SK-N-SH treated with all-trans-retinoic acid at 6 μM for 48 hours (cell line): Measurements from ENCODE around the gene SAMD3.

ENCODE experiments used
- ATAC-seq: fragments of 200-7000 bp; cut with Tn5 transposase; 3 replicates; pipeline ENCODE4 v1.9.1; 2020; ENCODE audit warnings: mild to moderate bottlenecking, moderate library complexity
- ARNTL ChIP-seq: fragments of 450-650 bp; formaldehyde crosslinking; IDR thresholded peaks from 2 replicates; pipeline ENCODE4 v1.5.0; 2020; ENCODE audit warnings: low read depth, mild to moderate bottlenecking, moderate library complexity, borderline replicate concordance
- BACH2 ChIP-seq: fragments of 250-450 bp; sonication (Bioruptor Pico); IDR thresholded peaks from 2 replicates; pipeline ENCODE4 v1.9.0; 2021; ENCODE audit warnings: mild to moderate bottlenecking, borderline replicate concordance
- CSDC2 ChIP-seq: fragments of 250-450 bp; sonication (Bioruptor Pico); IDR thresholded peaks from 2 replicates; pipeline ENCODE4 v1.5.0; 2020; ENCODE audit warnings: mild to moderate bottlenecking, moderate library complexity
- ESRRG ChIP-seq: fragments of 250-450 bp; sonication (Bioruptor Pico); IDR thresholded peaks from 2 replicates; pipeline ENCODE4 v1.6.1; 2021; ENCODE audit warnings: mild to moderate bottlenecking
- GLIS3 ChIP-seq: fragments of 250-450 bp; sonication (Bioruptor Pico); IDR thresholded peaks from 2 replicates; pipeline ENCODE4 v1.5.0; 2020; ENCODE audit warnings: mild to moderate bottlenecking, moderate library complexity
- ISL1 ChIP-seq: fragments of 250-450 bp; sonication (Bioruptor Pico); IDR thresholded peaks from 2 replicates; pipeline ENCODE4 v2.1.2; 2022; ENCODE audit warnings: mild to moderate bottlenecking, moderate library complexity
- OSR1 ChIP-seq: fragments of 250-450 bp; sonication (Bioruptor Pico); IDR thresholded peaks from 2 replicates; pipeline ENCODE4 v1.8.0; 2022; ENCODE audit warnings: moderate library complexity, mild to moderate bottlenecking, inconsistent platforms
- PPARA ChIP-seq: fragments of 250-450 bp; sonication (Bioruptor Pico); IDR thresholded peaks from 2 replicates; pipeline ENCODE4 v1.5.0; 2020; ENCODE audit warnings: mild to moderate bottlenecking, borderline replicate concordance
- RARB ChIP-seq: fragments of 250-450 bp; sonication (Bioruptor Pico); IDR thresholded peaks from 2 replicates; pipeline ENCODE4 v1.8.0; 2021; ENCODE audit warnings: mild to moderate bottlenecking, moderate library complexity
- SNAI2 ChIP-seq: fragments of 250-450 bp; sonication (Bioruptor Pico); IDR thresholded peaks from 2 replicates; pipeline ENCODE4 v1.5.0; 2020; ENCODE audit warnings: mild to moderate bottlenecking, moderate library complexity
- TCF4 ChIP-seq: fragments of 250-450 bp; sonication (Bioruptor Pico); IDR thresholded peaks from 2 replicates; pipeline ENCODE4 v1.8.0; 2021; ENCODE audit warnings: mild to moderate bottlenecking, moderate library complexity, borderline replicate concordance
- TSHZ2 ChIP-seq: fragments of 250-450 bp; sonication (Bioruptor Pico); IDR thresholded peaks from 2 replicates; pipeline ENCODE4 v1.5.0; 2020; ENCODE audit warnings: mild to moderate bottlenecking, moderate library complexity
- ZC3H10 ChIP-seq: fragments of 250-450 bp; sonication (Bioruptor Pico); IDR thresholded peaks from 2 replicates; pipeline ENCODE4 v1.5.1; 2021; ENCODE audit warnings: mild to moderate bottlenecking, moderate library complexity
- ZFP3 ChIP-seq: fragments of 250-450 bp; sonication (Bioruptor Pico); IDR thresholded peaks from 2 replicates; pipeline ENCODE4 v1.5.0; 2020; ENCODE audit warnings: mild to moderate bottlenecking, moderate library complexity
- ZFP30 ChIP-seq: fragments of 450-650 bp; formaldehyde crosslinking; IDR thresholded peaks from 2 replicates; pipeline ENCODE4 v1.5.0; 2022; ENCODE audit warnings: mild to moderate bottlenecking, moderate library complexity
- ZNF70 ChIP-seq: fragments of 450-650 bp; formaldehyde crosslinking; IDR thresholded peaks from 2 replicates; pipeline ENCODE4 v1.5.0; 2020; ENCODE audit warnings: mild to moderate bottlenecking, moderate library complexity
- TF ChIP-seq, protein P1 (sequence below): fragments of 250-450 bp; sonication (Bioruptor Pico); IDR thresholded peaks from 2 replicates; pipeline ENCODE4 v1.5.1; 2020; ENCODE audit warnings: low read depth, mild to moderate bottlenecking, moderate library complexity
- TF ChIP-seq, protein P2 (sequence below): fragments of 250-450 bp; sonication (Bioruptor Pico); IDR thresholded peaks from 2 replicates; pipeline ENCODE4 v1.5.1; 2021; ENCODE audit warnings: mild to moderate bottlenecking, moderate library complexity
- TF ChIP-seq, protein P3 (sequence below): fragments of 250-450 bp; sonication (Bioruptor Pico); IDR thresholded peaks from 2 replicates; pipeline ENCODE4 v1.8.0; 2021; ENCODE audit warnings: low read depth, mild to moderate bottlenecking, moderate library complexity, borderline replicate concordance

Gene SAMD3

GRCh38 chr6:130120731-130121130, 102.0 kb downstream of the SAMD3 start:
- no peak for TF ChIP-seq RARB (CRISPR knock-in tag)
- TF ChIP-seq ZFP3, result no peak
- TF ChIP-seq GLIS3, result no peak
- TF ChIP-seq ZC3H10, result no peak
- TF ChIP-seq, protein P1, sequence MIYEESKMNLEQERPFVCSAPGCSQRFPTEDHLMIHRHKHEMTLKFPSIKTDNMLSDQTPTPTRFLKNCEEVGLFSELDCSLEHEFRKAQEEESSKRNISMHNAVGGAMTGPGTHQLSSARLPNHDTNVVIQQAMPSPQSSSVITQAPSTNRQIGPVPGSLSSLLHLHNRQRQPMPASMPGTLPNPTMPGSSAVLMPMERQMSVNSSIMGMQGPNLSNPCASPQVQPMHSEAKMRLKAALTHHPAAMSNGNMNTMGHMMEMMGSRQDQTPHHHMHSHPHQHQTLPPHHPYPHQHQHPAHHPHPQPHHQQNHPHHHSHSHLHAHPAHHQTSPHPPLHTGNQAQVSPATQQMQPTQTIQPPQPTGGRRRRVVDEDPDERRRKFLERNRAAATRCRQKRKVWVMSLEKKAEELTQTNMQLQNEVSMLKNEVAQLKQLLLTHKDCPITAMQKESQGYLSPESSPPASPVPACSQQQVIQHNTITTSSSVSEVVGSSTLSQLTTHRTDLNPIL (CRISPR knock-in tag), result no peak
- no peak for TF ChIP-seq ZNF70 (CRISPR knock-in tag)
- TF ChIP-seq, protein P2, sequence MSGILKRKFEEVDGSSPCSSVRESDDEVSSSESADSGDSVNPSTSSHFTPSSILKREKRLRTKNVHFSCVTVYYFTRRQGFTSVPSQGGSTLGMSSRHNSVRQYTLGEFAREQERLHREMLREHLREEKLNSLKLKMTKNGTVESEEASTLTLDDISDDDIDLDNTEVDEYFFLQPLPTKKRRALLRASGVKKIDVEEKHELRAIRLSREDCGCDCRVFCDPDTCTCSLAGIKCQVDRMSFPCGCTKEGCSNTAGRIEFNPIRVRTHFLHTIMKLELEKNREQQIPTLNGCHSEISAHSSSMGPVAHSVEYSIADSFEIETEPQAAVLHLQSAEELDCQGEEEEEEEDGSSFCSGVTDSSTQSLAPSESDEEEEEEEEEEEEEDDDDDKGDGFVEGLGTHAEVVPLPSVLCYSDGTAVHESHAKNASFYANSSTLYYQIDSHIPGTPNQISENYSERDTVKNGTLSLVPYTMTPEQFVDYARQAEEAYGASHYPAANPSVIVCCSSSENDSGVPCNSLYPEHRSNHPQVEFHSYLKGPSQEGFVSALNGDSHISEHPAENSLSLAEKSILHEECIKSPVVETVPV (CRISPR knock-in tag), result no peak
- TF ChIP-seq, protein P3, sequence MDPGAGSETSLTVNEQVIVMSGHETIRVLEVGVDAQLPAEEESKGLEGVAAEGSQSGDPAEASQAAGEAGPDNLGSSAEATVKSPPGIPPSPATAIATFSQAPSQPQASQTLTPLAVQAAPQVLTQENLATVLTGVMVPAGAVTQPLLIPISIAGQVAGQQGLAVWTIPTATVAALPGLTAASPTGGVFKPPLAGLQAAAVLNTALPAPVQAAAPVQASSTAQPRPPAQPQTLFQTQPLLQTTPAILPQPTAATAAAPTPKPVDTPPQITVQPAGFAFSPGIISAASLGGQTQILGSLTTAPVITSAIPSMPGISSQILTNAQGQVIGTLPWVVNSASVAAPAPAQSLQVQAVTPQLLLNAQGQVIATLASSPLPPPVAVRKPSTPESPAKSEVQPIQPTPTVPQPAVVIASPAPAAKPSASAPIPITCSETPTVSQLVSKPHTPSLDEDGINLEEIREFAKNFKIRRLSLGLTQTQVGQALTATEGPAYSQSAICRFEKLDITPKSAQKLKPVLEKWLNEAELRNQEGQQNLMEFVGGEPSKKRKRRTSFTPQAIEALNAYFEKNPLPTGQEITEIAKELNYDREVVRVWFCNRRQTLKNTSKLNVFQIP (CRISPR knock-in tag), result no peak
- TF ChIP-seq ISL1 (CRISPR knock-in tag), result no peak
- no peak for TF ChIP-seq ESRRG (CRISPR knock-in tag)
- TF ChIP-seq TCF4 (CRISPR knock-in tag), result no peak
- no peak for TF ChIP-seq PPARA (CRISPR knock-in tag)
- TF ChIP-seq ARNTL (CRISPR knock-in tag), result no peak
- TF ChIP-seq, all 23 proteins: peak for 0
- ATAC-seq, result no peak

DNA sequence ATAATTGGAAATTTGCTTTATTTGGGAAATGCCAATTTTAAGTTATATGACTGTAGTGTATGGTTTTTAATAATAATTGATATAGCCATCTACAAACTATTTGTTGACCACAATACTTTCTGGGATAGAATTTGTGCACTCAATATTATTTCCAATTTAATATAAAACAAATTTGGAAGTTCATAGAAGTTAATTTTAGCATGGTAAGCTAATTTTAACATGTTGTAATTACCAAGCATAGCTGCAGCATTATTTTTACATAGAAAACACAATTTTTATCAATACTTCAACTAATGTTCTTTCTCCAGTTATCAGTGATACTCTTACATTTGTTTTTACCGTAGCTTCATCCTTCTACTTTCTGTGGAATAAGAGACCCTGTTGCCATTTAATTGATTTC, 103.5 kb downstream of the SAMD3 start:
- TF ChIP-seq OSR1 (CRISPR knock-in tag), result no peak
- TF ChIP-seq, protein P1 (CRISPR knock-in tag), result no peak
- no peak for TF ChIP-seq ARNTL (CRISPR knock-in tag)
- no peak for TF ChIP-seq CSDC2 (CRISPR knock-in tag)
- TF ChIP-seq TSHZ2, result no peak
- TF ChIP-seq BACH2 (CRISPR knock-in tag), result no peak
- TF ChIP-seq, protein P3 (CRISPR knock-in tag), result no peak
- no peak for TF ChIP-seq GLIS3
- no peak for TF ChIP-seq ZFP30
- TF ChIP-seq, all 23 proteins: peak for 0
- ATAC-seq, result no peak

DNA sequence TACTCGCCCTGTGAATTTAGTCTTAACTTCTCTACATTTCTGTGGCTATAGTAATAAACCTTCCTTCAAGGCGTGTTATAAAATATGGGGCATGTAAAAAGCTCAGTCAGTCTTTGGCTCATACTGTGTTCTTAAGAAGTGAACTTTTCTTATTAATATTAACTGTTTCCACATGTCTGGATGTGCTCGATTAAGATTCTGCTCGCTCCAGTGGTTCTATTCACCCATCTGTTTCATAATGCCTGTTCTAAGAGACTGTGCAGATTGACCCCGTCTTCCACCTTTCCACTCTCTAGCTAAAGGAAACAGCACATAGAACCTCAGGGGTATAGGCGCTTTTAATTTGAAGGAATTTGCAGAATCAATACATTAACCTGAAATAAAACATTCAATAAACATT, 104.5 kb downstream of the SAMD3 start:
- no peak for ATAC-seq
- TF ChIP-seq ZNF70 (CRISPR knock-in tag), result no peak
- TF ChIP-seq, protein P3 (CRISPR knock-in tag), result no peak
- TF ChIP-seq SNAI2 (CRISPR knock-in tag), result no peak
